A549 (cell line): Measurements from ENCODE around the gene SMG6.

Experiments
- BHLHE40 ChIP-seq: IDR thresholded peaks from 2 replicates; pipeline ENCODE4 v1.6.1; 2012; ENCODE audit warnings: low read depth, low read length, inconsistent platforms
- CHD4 ChIP-seq: fragments of 200-600 bp; sonication (generic); IDR thresholded peaks from 2 replicates; pipeline ENCODE4 v1.6.1; 2016; ENCODE audit warnings: antibody characterized with exemption, mild to moderate bottlenecking, borderline replicate concordance
- E2F6 ChIP-seq: IDR thresholded peaks from 2 replicates; pipeline ENCODE4 v1.6.1; 2012; ENCODE audit warnings: low read depth, borderline replicate concordance
- POLR2A ChIP-seq: IDR thresholded peaks from 2 replicates; pipeline ENCODE4 v1.6.1; 2012; ENCODE audit warnings: mild to moderate bottlenecking, low read length
- POLR2AphosphoS2 ChIP-seq: conservative IDR thresholded peaks from 2 replicates; pipeline ENCODE4 v1.6.1; 2012; ENCODE audit warnings: low read length, improper control_type of control experiment, inconsistent platforms
- RAD21 ChIP-seq, 2 experiments: fragments of >200 bp in 1 of 2; sonication (Bioruptor Twin) in 1 of 2; formaldehyde crosslinking in 1 of 2; IDR thresholded peaks in 1 of 2; conservative IDR thresholded peaks in 1 of 2; 2 replicates in 1 of 2; 3 replicates in 1 of 2; pipeline ENCODE4 v1.6.1; 2012 to 2018; ENCODE audit warnings: inconsistent platforms in 1 of 2
- SMC3 ChIP-seq: fragments of >200 bp; sonication (Bioruptor Twin); formaldehyde crosslinking; IDR thresholded peaks from 3 replicates; pipeline ENCODE4 v1.6.1; 2018; ENCODE audit warnings: inconsistent platforms
- TP53 ChIP-seq: fragments of 250-450 bp; sonication (Bioruptor Pico); IDR thresholded peaks from 2 replicates; pipeline ENCODE4 v1.5.0; 2021; ENCODE audit warnings: mild to moderate bottlenecking, moderate library complexity
- ZNF302 ChIP-seq: fragments of 250-450 bp; sonication (Bioruptor Pico); IDR thresholded peaks from 2 replicates; pipeline ENCODE4 v1.9.0; 2021; ENCODE audit warnings: inconsistent platforms, mild to moderate bottlenecking, moderate library complexity
- TF ChIP-seq, protein P1 (sequence below): fragments of >200 bp; sonication (Bioruptor Twin); formaldehyde crosslinking; IDR thresholded peaks from 3 replicates; pipeline ENCODE4 v1.5.1; 2016
- TF ChIP-seq, protein P2 (sequence below): fragments of 150-350 bp; IDR thresholded peaks from 2 replicates; pipeline ENCODE4 v1.6.1; 2014; ENCODE audit warnings: low read depth, mild to moderate bottlenecking, low read length

DNA sequence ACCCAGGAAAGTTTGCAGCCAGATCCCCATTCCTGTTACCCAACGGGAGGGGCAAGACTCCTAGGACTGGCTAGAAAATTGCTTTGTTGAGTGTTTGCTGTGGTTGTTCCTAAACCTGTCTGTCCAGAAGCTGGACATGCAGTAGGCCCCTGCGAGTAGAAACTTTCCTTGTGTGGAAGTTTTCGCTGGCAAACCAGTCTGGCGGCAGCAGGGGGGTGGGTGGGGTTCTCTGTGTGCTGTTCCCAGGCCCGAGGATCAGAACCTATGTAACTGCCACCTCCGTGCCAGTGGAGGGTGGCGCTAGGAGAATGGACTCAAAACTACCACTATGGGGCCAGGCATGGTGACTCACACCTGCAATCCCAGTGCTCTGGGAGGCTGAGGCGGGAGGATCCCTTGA lies 42.9 kb upstream of the SMG6 start:
- TF ChIP-seq POLR2A (no peak), RAD21 (conservative IDR thresholded peaks at IDR 0.05 in 1 of 2, IDR thresholded peaks at IDR 0.05 in 1 of 2) (no peak), SMC3 (no peak), ZNF302 (no peak), TP53 (CRISPR knock-in tag) (no peak), POLR2AphosphoS2 (no peak), CHD4 (no peak), BHLHE40 (no peak), E2F6 (no peak)
- TF ChIP-seq, protein P1, sequence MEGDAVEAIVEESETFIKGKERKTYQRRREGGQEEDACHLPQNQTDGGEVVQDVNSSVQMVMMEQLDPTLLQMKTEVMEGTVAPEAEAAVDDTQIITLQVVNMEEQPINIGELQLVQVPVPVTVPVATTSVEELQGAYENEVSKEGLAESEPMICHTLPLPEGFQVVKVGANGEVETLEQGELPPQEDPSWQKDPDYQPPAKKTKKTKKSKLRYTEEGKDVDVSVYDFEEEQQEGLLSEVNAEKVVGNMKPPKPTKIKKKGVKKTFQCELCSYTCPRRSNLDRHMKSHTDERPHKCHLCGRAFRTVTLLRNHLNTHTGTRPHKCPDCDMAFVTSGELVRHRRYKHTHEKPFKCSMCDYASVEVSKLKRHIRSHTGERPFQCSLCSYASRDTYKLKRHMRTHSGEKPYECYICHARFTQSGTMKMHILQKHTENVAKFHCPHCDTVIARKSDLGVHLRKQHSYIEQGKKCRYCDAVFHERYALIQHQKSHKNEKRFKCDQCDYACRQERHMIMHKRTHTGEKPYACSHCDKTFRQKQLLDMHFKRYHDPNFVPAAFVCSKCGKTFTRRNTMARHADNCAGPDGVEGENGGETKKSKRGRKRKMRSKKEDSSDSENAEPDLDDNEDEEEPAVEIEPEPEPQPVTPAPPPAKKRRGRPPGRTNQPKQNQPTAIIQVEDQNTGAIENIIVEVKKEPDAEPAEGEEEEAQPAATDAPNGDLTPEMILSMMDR: no peak
- TF ChIP-seq, protein P2, sequence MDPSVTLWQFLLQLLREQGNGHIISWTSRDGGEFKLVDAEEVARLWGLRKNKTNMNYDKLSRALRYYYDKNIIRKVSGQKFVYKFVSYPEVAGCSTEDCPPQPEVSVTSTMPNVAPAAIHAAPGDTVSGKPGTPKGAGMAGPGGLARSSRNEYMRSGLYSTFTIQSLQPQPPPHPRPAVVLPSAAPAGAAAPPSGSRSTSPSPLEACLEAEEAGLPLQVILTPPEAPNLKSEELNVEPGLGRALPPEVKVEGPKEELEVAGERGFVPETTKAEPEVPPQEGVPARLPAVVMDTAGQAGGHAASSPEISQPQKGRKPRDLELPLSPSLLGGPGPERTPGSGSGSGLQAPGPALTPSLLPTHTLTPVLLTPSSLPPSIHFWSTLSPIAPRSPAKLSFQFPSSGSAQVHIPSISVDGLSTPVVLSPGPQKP: no peak
